OCI-LY1 (cell line): Measurements from ENCODE around the gene IL26.

Source experiments
- H2AFZ ChIP-seq: fragments of 200-600 bp; sonication (generic), shearing (Covaris generic); 2 replicates; pipeline ENCODE4 v1.6.0; 2014; ENCODE audit warnings: antibody characterized with exemption, mild to moderate bottlenecking, low read length
- H3F3A ChIP-seq: fragments of 200-600 bp; sonication (generic), shearing (Covaris generic); 2 replicates; pipeline ENCODE4 v1.6.0; 2014; ENCODE audit warnings: mild to moderate bottlenecking, antibody characterized with exemption, low read length, moderate library complexity; ENCODE audit not compliant: insufficient read depth
- H3K27ac ChIP-seq: fragments of 200-600 bp; sonication (generic); 2 replicates; pipeline ENCODE4 v1.5.1; 2014; ENCODE audit warnings: low read length, mixed run types, mild to moderate bottlenecking, low read depth; ENCODE audit not compliant: poor library complexity, severe bottlenecking
- H3K27me3 ChIP-seq: fragments of 200-600 bp; sonication (generic); 2 replicates; pipeline ENCODE4 v1.6.0; 2014; ENCODE audit warnings: antibody characterized with exemption, mild to moderate bottlenecking, low read length, moderate library complexity; ENCODE audit not compliant: insufficient read depth
- H3K36me3 ChIP-seq: fragments of 200-600 bp; sonication (generic); 2 replicates; pipeline ENCODE4 v1.6.1; 2014; ENCODE audit warnings: mild to moderate bottlenecking, antibody characterized with exemption, low read length, moderate library complexity, mixed read lengths; ENCODE audit not compliant: insufficient read depth
- H3K4me1 ChIP-seq: fragments of 200-600 bp; sonication (generic); 2 replicates; pipeline ENCODE4 v1.5.1; 2014; ENCODE audit warnings: mild to moderate bottlenecking, low read length, moderate library complexity; ENCODE audit not compliant: insufficient read depth, severe bottlenecking
- H3K4me2 ChIP-seq: fragments of 200-600 bp; sonication (generic), shearing (Covaris generic); 2 replicates; pipeline ENCODE4 v1.6.1; 2014; ENCODE audit warnings: low read length
- H3K4me3 ChIP-seq: fragments of 200-600 bp; sonication (generic); 2 replicates; pipeline ENCODE4 v1.5.1; 2014; ENCODE audit warnings: low read length, low read depth, mild to moderate bottlenecking, mixed read lengths; ENCODE audit not compliant: poor library complexity, severe bottlenecking
- H3K79me2 ChIP-seq: fragments of 200-600 bp; shearing (Covaris generic); 2 replicates; pipeline ENCODE4 v1.6.1; 2016; ENCODE audit warnings: mixed run types, low read length, mixed read lengths; ENCODE audit not compliant: insufficient read depth
- H3K9ac ChIP-seq: fragments of 200-600 bp; sonication (generic), shearing (Covaris generic); 2 replicates; pipeline ENCODE4 v1.6.1; 2014; ENCODE audit warnings: mild to moderate bottlenecking, low read length, mixed read lengths
- H3K9me2 ChIP-seq: fragments of 200-600 bp; sonication (generic), shearing (Covaris generic); 2 replicates; pipeline ENCODE4 v1.6.1; 2014; ENCODE audit warnings: low read depth, mild to moderate bottlenecking, low read length, mixed read lengths
- H3K9me3 ChIP-seq: fragments of 200-600 bp; shearing (Covaris generic); 2 replicates; pipeline ENCODE4 v1.6.1; 2014; ENCODE audit warnings: low read length, mixed read lengths
- H4K20me1 ChIP-seq: fragments of 200-600 bp; sonication (generic), shearing (Covaris generic); 2 replicates; pipeline ENCODE4 v1.6.0; 2016; ENCODE audit warnings: mild to moderate bottlenecking, low read length; ENCODE audit not compliant: insufficient read depth
- EZH2 ChIP-seq: fragments of 200-600 bp; sonication (generic), shearing (Covaris generic); IDR thresholded peaks from 2 replicates; pipeline ENCODE4 v1.8.0; 2017; ENCODE audit warnings: borderline replicate concordance, mixed run types, mild to moderate bottlenecking, antibody characterized with exemption, low read length, moderate library complexity, mixed read lengths
- TF ChIP-seq, protein P1 (sequence below): fragments of 200-600 bp; sonication (generic), shearing (Covaris generic); IDR thresholded peaks from 2 replicates; pipeline ENCODE4 v1.5.1; 2017; ENCODE audit warnings: mild to moderate bottlenecking, antibody characterized with exemption, low read length, moderate library complexity, mixed read lengths

The IL26 gene

DNA sequence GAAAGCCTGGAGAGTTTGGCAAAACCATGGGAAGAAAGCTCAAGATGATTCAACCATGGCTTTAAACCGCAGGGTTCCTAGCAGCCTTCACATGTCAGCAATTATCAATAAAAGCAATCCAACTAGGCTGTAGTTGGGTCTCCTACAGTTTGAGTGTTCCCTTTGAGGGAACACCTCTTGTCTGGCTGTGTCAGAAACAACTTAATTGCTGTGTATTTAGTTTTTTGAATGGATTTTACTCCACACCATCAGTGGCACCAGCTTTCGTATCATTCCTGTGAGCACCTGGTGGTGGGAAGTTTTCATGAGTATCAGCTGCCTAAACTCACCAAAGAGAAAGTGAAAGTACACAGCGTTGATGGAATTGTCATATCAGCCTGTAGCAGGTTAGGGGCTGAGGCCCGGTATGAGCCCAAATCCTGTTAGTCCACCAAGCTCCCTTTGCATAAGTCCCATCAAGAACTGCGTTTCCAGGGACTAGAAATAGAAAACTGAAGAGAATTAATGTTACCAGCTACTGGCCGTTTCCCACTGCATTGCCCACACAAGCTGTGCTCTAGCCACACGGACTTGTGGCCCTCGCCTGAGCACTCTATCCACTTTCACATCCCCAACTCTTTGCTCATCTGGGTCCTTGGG is 10.9 kb upstream of the IL26 start:
- TF ChIP-seq EZH2: no peak
- TF ChIP-seq, protein P1, sequence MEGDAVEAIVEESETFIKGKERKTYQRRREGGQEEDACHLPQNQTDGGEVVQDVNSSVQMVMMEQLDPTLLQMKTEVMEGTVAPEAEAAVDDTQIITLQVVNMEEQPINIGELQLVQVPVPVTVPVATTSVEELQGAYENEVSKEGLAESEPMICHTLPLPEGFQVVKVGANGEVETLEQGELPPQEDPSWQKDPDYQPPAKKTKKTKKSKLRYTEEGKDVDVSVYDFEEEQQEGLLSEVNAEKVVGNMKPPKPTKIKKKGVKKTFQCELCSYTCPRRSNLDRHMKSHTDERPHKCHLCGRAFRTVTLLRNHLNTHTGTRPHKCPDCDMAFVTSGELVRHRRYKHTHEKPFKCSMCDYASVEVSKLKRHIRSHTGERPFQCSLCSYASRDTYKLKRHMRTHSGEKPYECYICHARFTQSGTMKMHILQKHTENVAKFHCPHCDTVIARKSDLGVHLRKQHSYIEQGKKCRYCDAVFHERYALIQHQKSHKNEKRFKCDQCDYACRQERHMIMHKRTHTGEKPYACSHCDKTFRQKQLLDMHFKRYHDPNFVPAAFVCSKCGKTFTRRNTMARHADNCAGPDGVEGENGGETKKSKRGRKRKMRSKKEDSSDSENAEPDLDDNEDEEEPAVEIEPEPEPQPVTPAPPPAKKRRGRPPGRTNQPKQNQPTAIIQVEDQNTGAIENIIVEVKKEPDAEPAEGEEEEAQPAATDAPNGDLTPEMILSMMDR: no peak
- Histone ChIP-seq H3K79me2 (no peaks in the 10 kb centered on the region), H3K9ac (peak overlapping the region; percentile 8; the same call in 1 of the 2 replicates), H4K20me1 (no peaks in the 10 kb centered on the region), H3K9me3 (no peaks in the 10 kb centered on the region), H3K4me3 (peak overlapping the region; percentile 48), H3K4me2 (peak overlapping the region; percentile 68), H3F3A (no peaks in the 10 kb centered on the region), H3K9me2 (no peaks in the 10 kb centered on the region), H3K27ac (no peak overlapping the region), H3K27me3 (no peaks in the 10 kb centered on the region), H3K36me3 (no peaks in the 10 kb centered on the region), H3K4me1 (peaks cover 28% of the 10 kb centered on the region), H2AFZ (peak overlapping the region; percentile 56)

DNA sequence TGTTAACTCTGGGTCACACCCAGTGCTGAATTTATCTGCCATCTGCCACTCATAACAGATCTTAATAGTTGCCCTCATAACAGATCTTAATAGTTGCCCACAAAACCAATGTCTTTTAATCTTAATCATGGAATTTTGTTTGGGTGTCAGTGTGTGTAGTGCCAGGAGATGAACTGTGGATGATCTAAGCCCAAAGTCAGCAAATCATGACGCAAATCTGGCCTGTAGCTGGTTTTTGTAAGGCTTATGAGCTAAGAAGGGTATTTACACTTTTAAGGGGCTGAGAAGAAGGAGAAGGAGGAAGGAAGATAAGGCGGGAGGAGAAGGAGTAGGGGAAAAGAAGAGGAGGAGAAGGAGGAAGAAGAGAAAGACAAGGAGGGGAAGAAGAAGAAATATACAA is 10.0 kb upstream of the IL26 start:
- H3K9ac ChIP-seq: no peak overlapping the region
- H4K20me1 ChIP-seq: no peaks in the 10 kb centered on the region
- no peaks in the 10 kb centered on the region for H3F3A ChIP-seq
- H3K27me3 ChIP-seq: no peaks in the 10 kb centered on the region
- no peaks in the 10 kb centered on the region for H3K9me3 ChIP-seq
- peaks cover 19% of the 10 kb centered on the region for H3K4me1 ChIP-seq
- H3K36me3 ChIP-seq: no peaks in the 10 kb centered on the region
- no peak overlapping the region for H2AFZ ChIP-seq
- H3K4me2 ChIP-seq: no peak overlapping the region
- no peaks in the 10 kb centered on the region for H3K9me2 ChIP-seq
- no peak overlapping the region for H3K4me3 ChIP-seq
- TF ChIP-seq EZH2: no peak
- TF ChIP-seq, protein P1: no peak
- no peak overlapping the region for H3K27ac ChIP-seq
- no peaks in the 10 kb centered on the region for H3K79me2 ChIP-seq

- Histone ChIP-seq H3F3A (no peaks in the 10 kb centered on the region), H3K4me1 (peaks cover 18% of the 10 kb centered on the region), H3K27ac (no peak overlapping the region), H3K36me3 (no peaks in the 10 kb centered on the region), H3K4me3 (no peak overlapping the region), H3K4me2 (no peak overlapping the region), H3K27me3 (no peaks in the 10 kb centered on the region), H3K9me3 (no peaks in the 10 kb centered on the region), H3K79me2 (no peaks in the 10 kb centered on the region), H4K20me1 (no peaks in the 10 kb centered on the region), H3K9ac (no peak overlapping the region), H2AFZ (no peak overlapping the region), H3K9me2 (no peaks in the 10 kb centered on the region)
- TF ChIP-seq, protein P1: no peak
- no peak for TF ChIP-seq EZH2
Observed at GRCh38 chr12:68234140-68234539, 8.5 kb upstream of the IL26 start.
